Measurements from ENCODE around the gene CREBBP.
A peak's percentile ranks its signal among the peaks of the same experiment; 100 is the strongest.

Gene CREBBP

GRCh38 chr16:3792472-3793012 lies 88.0 kb downstream of the CREBBP start:
- no peak for DNase-seq

GRCh38 chr16:3791701-3792100 lies 88.8 kb downstream of the CREBBP start:
- DNase-seq = no peak

GRCh38 chr16:3789375-3790099 lies 91.0 kb downstream of the CREBBP start:
- DNase-seq = peak; percentile 67

- no peak for DNase-seq
These were observed 91.7 kb downstream of the CREBBP start for GRCh38 chr16:3788711-3789374.

- no peak for DNase-seq
These were observed 92.4 kb downstream of the CREBBP start for GRCh38 chr16:3787924-3788661.

- DNase-seq = no peak
These were observed 95.1 kb downstream of the CREBBP start for GRCh38 chr16:3785413-3785812.

GRCh38 chr16:3783516-3783915 lies 97.0 kb downstream of the CREBBP start:
- DNase-seq = no peak

GRCh38 chr16:3782566-3782965 lies 97.9 kb downstream of the CREBBP start:
- DNase-seq = no peak

GRCh38 chr16:3781421-3781820 lies 99.1 kb downstream of the CREBBP start:
- DNase-seq = no peak

- DNase-seq = peak; percentile 76
These were observed 99.9 kb downstream of the CREBBP start for GRCh38 chr16:3780570-3780969.

GRCh38 chr16:3776316-3776715 lies 104.2 kb downstream of the CREBBP start:
- DNase-seq = no peak

GRCh38 chr16:3774819-3775218 lies 105.7 kb downstream of the CREBBP start:
- no peak for DNase-seq

- DNase-seq = no peak
These were observed 106.3 kb downstream of the CREBBP start for GRCh38 chr16:3774156-3774767.

- DNase-seq = no peak
These were observed 106.8 kb downstream of the CREBBP start for GRCh38 chr16:3773663-3774062.

- no peak for DNase-seq
These were observed 109.0 kb downstream of the CREBBP start for GRCh38 chr16:3771513-3771912.

GRCh38 chr16:3770530-3770929 lies 110.0 kb downstream of the CREBBP start:
- DNase-seq = no peak

GRCh38 chr16:3769942-3770341 lies 110.6 kb downstream of the CREBBP start:
- DNase-seq = no peak

- no peak for DNase-seq
These were observed 111.5 kb downstream of the CREBBP start for GRCh38 chr16:3769013-3769412.

- no peak for DNase-seq
These were observed 113.1 kb downstream of the CREBBP start for GRCh38 chr16:3767333-3767986.

- no peak for DNase-seq
These were observed 114.3 kb downstream of the CREBBP start for GRCh38 chr16:3766177-3766576.

- DNase-seq = no peak
These were observed 116.1 kb downstream of the CREBBP start for GRCh38 chr16:3764409-3764808.

GRCh38 chr16:3762107-3762750 lies 118.3 kb downstream of the CREBBP start:
- DNase-seq = no peak

Data from hematopoietic multipotent progenitor cell treated with erythropoietin and hydrocortisone succinate and interleukin-3 and kit ligand, for 6 days (in vitro differentiated cells).